ENCODE results near the gene PADI4. TPM values are rescaled to one million over a fixed set of nuclear protein-coding genes. Genes with fewer than 3 reads are reported as not detected.
"Not testable (repeated sequence)": the region's sequence is repeated elsewhere in the genome, so short reads cannot be mapped to it uniquely, and the experiment has no call there.

PADI4 gene
- polyA plus RNA-seq, 1 experiment, result not detected

DNA sequence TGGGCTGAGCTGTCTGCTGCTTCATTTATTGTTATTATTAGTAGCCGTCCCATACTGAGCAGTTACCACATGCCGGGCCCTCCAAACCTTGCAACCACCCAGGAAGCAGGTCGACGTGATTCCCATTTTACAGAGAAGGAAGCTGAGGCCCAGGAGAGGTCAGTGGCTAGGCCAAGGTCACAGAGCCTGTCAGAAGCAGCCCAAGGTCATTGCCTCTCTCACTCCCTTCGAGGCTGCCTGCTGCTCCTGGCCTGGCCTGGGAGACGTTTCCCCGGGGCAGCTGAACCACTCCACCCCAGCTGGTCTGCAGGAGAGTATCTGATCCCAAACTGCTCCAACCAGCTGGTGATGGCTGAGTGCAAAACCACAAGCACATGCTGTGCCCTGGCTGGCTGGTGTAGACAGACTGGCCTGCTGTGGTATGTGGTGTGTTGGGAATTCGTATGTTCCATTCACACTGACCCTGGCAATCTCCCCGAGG, 6.5 kb downstream of the PADI4 start:
- DNase-seq (ENCODE audit: low read depth, low spot score), result no peak
- H3K27ac ChIP-seq (ENCODE audit: low read depth, low read length), result no peak overlapping the region
- H3K4me3 ChIP-seq (ENCODE audit: low read depth, low read length), result no peak overlapping the region
- H3K27me3 ChIP-seq (ENCODE audit: control insufficient read depth, insufficient read depth, low read length), result peaks cover 19% of the 10 kb centered on the region
- POLR2A ChIA-PET, result no interaction called here
- no peaks in the 10 kb centered on the region; the same call in none of the 2 replicates for H3K9me3 ChIP-seq (ENCODE audit: control insufficient read depth, insufficient read depth, low read length)
- TF ChIP-seq, protein P1, sequence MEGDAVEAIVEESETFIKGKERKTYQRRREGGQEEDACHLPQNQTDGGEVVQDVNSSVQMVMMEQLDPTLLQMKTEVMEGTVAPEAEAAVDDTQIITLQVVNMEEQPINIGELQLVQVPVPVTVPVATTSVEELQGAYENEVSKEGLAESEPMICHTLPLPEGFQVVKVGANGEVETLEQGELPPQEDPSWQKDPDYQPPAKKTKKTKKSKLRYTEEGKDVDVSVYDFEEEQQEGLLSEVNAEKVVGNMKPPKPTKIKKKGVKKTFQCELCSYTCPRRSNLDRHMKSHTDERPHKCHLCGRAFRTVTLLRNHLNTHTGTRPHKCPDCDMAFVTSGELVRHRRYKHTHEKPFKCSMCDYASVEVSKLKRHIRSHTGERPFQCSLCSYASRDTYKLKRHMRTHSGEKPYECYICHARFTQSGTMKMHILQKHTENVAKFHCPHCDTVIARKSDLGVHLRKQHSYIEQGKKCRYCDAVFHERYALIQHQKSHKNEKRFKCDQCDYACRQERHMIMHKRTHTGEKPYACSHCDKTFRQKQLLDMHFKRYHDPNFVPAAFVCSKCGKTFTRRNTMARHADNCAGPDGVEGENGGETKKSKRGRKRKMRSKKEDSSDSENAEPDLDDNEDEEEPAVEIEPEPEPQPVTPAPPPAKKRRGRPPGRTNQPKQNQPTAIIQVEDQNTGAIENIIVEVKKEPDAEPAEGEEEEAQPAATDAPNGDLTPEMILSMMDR (IDR thresholded peaks at IDR 0.05; ENCODE audit: low read depth, low read length), result no peak
- CTCF ChIA-PET, result no interaction called here

GRCh38 chr1:17315542-17316130, 7.6 kb downstream of the PADI4 start:
- peaks cover 23% of the 10 kb centered on the region for H3K27me3 ChIP-seq (ENCODE audit: control insufficient read depth, insufficient read depth, low read length)
- CTCF ChIA-PET, result no interaction called here
- no peak overlapping the region for H3K4me3 ChIP-seq (ENCODE audit: low read depth, low read length)
- TF ChIP-seq, protein P1 (IDR thresholded peaks at IDR 0.05; ENCODE audit: low read depth, low read length), result no peak
- DNase-seq (ENCODE audit: low read depth, low spot score), result no peak
- no peak overlapping the region for H3K27ac ChIP-seq (ENCODE audit: low read depth, low read length)
- POLR2A ChIA-PET, result no interaction called here
- H3K9me3 ChIP-seq (ENCODE audit: control insufficient read depth, insufficient read depth, low read length), result peaks cover 2% of the 10 kb centered on the region

DNA sequence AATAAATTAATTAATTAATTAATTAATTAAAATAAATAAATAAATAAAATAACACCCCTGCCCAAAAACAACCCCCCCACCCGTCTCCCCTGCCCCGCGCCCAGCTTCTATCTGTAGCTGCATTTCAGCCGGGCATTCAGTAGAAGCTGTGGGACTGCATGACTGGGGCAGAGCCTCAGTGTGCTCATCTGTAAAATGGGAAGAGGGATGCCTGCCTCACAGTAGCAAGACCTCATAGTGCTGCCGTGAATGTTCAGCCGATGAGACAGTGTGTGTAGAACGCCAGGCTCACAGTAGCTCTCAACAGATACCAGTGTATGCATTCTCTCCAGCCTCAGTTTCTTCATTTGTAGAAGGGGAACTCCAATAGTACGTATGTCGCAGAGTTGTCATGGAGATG, 8.7 kb downstream of the PADI4 start:
- Histone ChIP-seq H3K27ac (ENCODE audit: low read depth, low read length) (no peak overlapping the region), H3K4me3 (ENCODE audit: low read depth, low read length) (no peak overlapping the region), H3K9me3 (ENCODE audit: control insufficient read depth, insufficient read depth, low read length) (peaks cover 2% of the 10 kb centered on the region), H3K27me3 (ENCODE audit: control insufficient read depth, insufficient read depth, low read length) (peaks cover 23% of the 10 kb centered on the region)
- POLR2A ChIA-PET, result no interaction called here
- DNase-seq (ENCODE audit: low read depth, low spot score), result no peak
- CTCF ChIA-PET, result no interaction called here
- TF ChIP-seq, protein P1 (IDR thresholded peaks at IDR 0.05; ENCODE audit: low read depth, low read length), result no peak

- Histone ChIP-seq H3K27me3 (ENCODE audit: control insufficient read depth, insufficient read depth, low read length) (peaks cover 25% of the 10 kb centered on the region), H3K9me3 (ENCODE audit: control insufficient read depth, insufficient read depth, low read length) (peaks cover 2% of the 10 kb centered on the region), H3K4me3 (ENCODE audit: low read depth, low read length) (no peak overlapping the region), H3K27ac (ENCODE audit: low read depth, low read length) (no peak overlapping the region)
- TF ChIP-seq, protein P1 (IDR thresholded peaks at IDR 0.05; ENCODE audit: low read depth, low read length), result no peak
- ChIA-PET POLR2A (no interaction called here), CTCF (interaction anchor here (0.7 to 2.2 kb wide), 2 partner anchors 18 to 60 kb away, joined by 4 to 7 read pairs; no protein-coding TSS in a partner anchor)
- DNase-seq (ENCODE audit: low read depth, low spot score), result no peak
These were observed 10.3 kb downstream of the PADI4 start for GRCh38 chr1:17318262-17318661.

DNA sequence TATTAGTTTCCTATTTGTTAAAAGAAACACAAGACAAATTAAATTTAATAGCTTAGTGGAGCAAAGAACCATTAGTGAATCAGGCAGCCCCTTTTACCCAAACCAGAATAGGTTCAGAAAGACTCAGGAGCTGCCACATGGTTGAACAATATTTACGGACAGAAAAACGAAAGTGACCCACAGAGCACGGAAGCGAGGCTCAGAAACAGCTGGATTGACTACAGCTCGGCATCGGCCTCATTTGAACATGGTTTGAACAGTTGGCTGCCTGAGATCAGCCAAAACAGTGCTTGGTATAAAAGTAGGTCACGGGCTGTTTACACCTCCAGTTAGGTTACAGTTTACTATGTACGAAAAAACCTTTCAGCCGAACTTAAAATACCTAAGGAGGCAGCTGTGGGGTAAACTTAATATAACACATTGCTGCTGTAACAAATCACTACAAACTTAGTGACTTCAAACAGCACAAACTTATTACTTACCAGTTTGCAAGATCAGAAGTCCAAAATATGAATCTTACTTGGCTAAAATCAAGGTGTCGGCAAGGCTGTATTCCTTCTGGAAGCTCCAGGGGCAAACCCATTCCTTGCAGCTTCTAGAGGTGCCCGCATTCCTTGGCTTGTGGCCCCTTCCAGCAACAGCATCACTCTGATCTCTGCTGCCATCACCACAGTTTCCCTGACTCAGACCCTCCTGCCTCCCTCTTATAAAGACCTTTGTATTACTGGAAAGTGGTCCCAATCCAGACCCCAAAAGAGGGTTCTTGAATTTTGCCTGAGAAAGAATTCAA, 11.8 kb downstream of the PADI4 start:
- DNase-seq (ENCODE audit: low read depth, low spot score), result no peak
- CTCF ChIA-PET, result interaction anchor here (0.6 to 2.2 kb wide), 3 partner anchors 14 to 195 kb away, joined by 4 to 7 read pairs (median 6); no protein-coding TSS in a partner anchor
- POLR2A ChIA-PET, result no interaction called here
- H3K4me3 ChIP-seq (ENCODE audit: low read depth, low read length), result no peak overlapping the region
- no peak overlapping the region for H3K27ac ChIP-seq (ENCODE audit: low read depth, low read length)
- peaks cover 20% of the 10 kb centered on the region for H3K27me3 ChIP-seq (ENCODE audit: control insufficient read depth, insufficient read depth, low read length)
- TF ChIP-seq, protein P1 (IDR thresholded peaks at IDR 0.05; ENCODE audit: low read depth, low read length), result no peak
- H3K9me3 ChIP-seq (ENCODE audit: control insufficient read depth, insufficient read depth, low read length), result peaks cover 2% of the 10 kb centered on the region

DNA sequence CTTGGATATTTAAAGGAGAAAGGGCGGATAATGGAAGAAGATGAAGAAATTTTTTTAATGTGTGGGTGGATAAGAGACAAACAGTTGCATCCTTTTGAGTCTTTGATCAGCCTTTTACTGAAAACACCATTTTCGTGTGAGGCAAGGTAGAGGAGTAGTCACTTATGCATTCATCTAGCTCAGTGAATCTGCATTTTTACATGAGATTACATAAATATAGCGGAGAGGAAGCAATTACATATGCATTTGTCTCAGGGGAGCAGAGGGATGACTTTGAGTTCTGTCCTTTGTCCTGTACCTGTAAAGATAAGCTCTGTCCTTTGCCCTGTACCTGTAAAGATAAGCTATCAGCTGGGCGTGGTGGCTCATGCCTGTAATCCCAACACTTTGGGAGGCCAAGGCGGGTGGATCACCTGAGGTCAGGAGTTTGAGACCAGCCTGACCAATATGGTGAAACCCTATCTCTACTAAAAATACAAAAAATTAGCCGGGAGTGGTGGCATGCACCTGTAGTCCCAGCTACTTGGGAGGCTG, 13.9 kb downstream of the PADI4 start:
- DNase-seq (ENCODE audit: low read depth, low spot score); H3K4me3 ChIP-seq (ENCODE audit: low read depth, low read length); POLR2A ChIA-PET; H3K9me3 ChIP-seq (ENCODE audit: control insufficient read depth, insufficient read depth, low read length); H3K27ac ChIP-seq (ENCODE audit: low read depth, low read length): not testable (repeated sequence)
- CTCF ChIA-PET, result interaction anchor here (0.9 to 1.3 kb wide), 2 partner anchors 13 to 15 kb away, joined by 3 read pairs; no protein-coding TSS in a partner anchor
- H3K27me3 ChIP-seq (ENCODE audit: control insufficient read depth, insufficient read depth, low read length), result peaks cover 18% of the 10 kb centered on the region
